Neural progenitor cell (in vitro differentiated cells): ENCODE measurements around the gene B3GNT9.

Source experiments
- CTCF ChIP-seq: fragments of 200-600 bp; sonication (generic); IDR thresholded peaks from 2 replicates; pipeline ENCODE4 v1.5.1; 2017; ENCODE audit warnings: antibody characterized with exemption, mild to moderate bottlenecking
- EZH2 ChIP-seq: fragments of 200-600 bp; sonication (generic); IDR thresholded peaks from 2 replicates; pipeline ENCODE4 v1.6.1; 2017; ENCODE audit warnings: antibody characterized with exemption, mild to moderate bottlenecking, moderate library complexity
- EZH2phosphoT487 ChIP-seq: fragments of 200-600 bp; sonication (generic); IDR thresholded peaks from 2 replicates; pipeline ENCODE4 v1.6.1; 2017; ENCODE audit warnings: antibody characterized with exemption

- no peak for TF ChIP-seq CTCF
- no peak for TF ChIP-seq EZH2phosphoT487
- no peak for TF ChIP-seq EZH2
These were observed 18.2 kb upstream of the B3GNT9 start for GRCh38 chr16:67169011-67169451.
